ENCODE measurements around the gene TMEM170B. TPM values are rescaled to one million over a fixed set of nuclear protein-coding genes. Genes with fewer than 3 reads are reported as not detected.

Gene TMEM170B
- total RNA-seq, 1 donor from 2014 or later = 3.2 TPM

DNA sequence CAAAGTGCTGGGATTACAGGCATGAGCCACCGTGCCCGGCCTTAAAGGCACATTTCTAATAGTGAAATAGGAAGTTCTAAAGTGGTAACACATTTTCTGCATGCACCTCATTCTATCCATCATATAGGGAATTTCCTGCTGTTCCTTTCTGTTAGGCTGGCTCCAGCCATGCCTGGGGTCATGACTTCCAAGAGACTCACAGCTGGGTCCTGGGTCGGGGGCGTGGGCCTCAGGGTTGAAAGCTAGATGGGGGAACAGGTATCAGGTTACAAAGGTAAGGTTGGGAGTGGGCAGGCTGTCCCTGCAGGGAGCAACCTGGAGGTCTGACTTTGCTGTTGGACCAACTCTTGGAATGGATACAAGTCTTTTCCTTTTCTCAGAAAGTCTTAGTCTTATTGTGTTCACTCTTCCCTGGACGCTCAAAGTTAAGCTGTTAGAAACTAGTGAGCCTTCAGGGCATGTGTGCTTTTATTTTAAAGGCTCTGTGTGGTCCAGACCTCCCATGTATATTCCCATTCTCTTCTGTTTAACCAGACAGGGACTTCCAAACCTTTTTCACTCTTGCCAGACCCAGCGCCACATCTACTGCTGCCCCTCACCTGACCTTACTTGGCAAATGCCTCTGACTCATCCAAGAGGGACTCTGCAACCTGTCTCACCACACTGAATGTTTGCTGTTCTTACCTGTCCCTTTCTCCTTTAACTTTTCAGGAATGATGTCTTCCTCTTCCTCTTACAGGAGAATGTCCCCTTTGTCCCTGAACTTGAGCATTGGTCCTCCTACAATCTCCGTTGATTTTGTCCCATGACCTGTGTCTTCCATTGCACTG lies 64.4 kb downstream of the TMEM170B start:
- no peak overlapping the region for H3K4me3 ChIP-seq (ENCODE audit: low read depth, low read length)
- no peak for DNase-seq (ENCODE audit: low read depth)
- TF ChIP-seq, protein P1, sequence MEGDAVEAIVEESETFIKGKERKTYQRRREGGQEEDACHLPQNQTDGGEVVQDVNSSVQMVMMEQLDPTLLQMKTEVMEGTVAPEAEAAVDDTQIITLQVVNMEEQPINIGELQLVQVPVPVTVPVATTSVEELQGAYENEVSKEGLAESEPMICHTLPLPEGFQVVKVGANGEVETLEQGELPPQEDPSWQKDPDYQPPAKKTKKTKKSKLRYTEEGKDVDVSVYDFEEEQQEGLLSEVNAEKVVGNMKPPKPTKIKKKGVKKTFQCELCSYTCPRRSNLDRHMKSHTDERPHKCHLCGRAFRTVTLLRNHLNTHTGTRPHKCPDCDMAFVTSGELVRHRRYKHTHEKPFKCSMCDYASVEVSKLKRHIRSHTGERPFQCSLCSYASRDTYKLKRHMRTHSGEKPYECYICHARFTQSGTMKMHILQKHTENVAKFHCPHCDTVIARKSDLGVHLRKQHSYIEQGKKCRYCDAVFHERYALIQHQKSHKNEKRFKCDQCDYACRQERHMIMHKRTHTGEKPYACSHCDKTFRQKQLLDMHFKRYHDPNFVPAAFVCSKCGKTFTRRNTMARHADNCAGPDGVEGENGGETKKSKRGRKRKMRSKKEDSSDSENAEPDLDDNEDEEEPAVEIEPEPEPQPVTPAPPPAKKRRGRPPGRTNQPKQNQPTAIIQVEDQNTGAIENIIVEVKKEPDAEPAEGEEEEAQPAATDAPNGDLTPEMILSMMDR (IDR thresholded peaks at IDR 0.05; ENCODE audit: insufficient read depth, low read length, poor library complexity, severe bottlenecking) = no peak
- no peaks in the 10 kb centered on the region for H3K36me3 ChIP-seq (ENCODE audit: control insufficient read depth, insufficient read depth, low read length)
- H3K27me3 ChIP-seq (ENCODE audit: control insufficient read depth, insufficient read depth, low read length) = no peaks in the 10 kb centered on the region

DNA sequence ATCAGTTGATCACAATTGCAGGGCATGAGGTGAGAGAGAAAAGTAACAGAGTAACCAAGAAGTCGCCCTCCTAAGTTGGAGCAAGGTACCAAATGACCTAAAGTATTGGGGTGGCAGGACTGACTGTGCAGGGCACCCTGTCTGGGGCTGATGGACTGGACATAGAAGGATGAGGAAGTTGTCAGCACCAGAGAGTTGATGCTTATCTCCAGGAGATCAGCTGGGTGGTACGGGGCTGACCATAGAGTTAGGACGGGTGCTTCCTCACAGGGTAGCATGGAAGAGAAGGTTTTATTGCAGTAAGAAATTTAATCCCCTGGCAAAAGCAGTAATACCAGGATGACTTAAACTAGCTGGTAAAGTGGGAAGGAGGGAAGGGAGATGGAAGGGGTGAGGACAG lies 66.7 kb downstream of the TMEM170B start:
- Histone ChIP-seq H3K36me3 (ENCODE audit: control insufficient read depth, insufficient read depth, low read length) (no peaks in the 10 kb centered on the region), H3K27me3 (ENCODE audit: control insufficient read depth, insufficient read depth, low read length) (no peaks in the 10 kb centered on the region), H3K4me3 (ENCODE audit: low read depth, low read length) (no peak overlapping the region)
- no peak for DNase-seq (ENCODE audit: low read depth)
- TF ChIP-seq, protein P1 (IDR thresholded peaks at IDR 0.05; ENCODE audit: insufficient read depth, low read length, poor library complexity, severe bottlenecking) = no peak

DNA sequence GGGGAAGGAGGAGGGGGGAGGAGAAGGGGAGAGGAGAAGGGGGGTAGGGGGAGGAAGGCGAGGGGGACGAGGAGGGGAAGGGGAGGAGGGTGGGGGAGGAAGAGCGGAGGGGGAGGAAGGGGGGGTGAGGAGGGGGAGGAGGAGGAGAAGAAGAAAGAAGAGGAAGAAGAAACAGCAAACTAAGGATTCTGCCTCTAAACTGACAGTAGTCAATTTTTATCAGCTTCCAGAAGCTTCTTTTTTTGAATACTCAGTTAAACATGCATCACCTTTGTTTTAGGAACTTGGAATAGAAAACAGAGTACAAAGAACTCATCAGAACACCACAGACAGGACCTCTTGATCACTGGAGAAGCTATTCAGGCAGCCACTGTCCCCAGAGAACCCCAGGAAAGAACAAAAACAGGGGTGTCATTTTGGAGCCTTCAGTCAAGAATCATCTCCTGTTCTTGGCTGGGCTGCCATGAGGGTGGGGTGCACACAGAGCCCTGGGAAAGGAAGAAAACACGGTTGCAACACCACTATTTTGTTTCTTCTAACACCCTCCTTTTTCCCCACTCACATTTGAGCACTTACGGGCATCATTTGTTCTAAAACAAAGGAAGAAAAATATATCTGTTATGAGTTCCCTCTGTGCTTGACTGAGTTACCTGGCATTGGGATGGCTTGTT lies 67.4 kb downstream of the TMEM170B start:
- H3K4me3 ChIP-seq (ENCODE audit: low read depth, low read length) = no peak overlapping the region
- H3K36me3 ChIP-seq (ENCODE audit: control insufficient read depth, insufficient read depth, low read length) = no peaks in the 10 kb centered on the region
- H3K27me3 ChIP-seq (ENCODE audit: control insufficient read depth, insufficient read depth, low read length) = no peaks in the 10 kb centered on the region
- TF ChIP-seq, protein P1 (IDR thresholded peaks at IDR 0.05; ENCODE audit: insufficient read depth, low read length, poor library complexity, severe bottlenecking) = no peak
- no peak for DNase-seq (ENCODE audit: low read depth)

DNA sequence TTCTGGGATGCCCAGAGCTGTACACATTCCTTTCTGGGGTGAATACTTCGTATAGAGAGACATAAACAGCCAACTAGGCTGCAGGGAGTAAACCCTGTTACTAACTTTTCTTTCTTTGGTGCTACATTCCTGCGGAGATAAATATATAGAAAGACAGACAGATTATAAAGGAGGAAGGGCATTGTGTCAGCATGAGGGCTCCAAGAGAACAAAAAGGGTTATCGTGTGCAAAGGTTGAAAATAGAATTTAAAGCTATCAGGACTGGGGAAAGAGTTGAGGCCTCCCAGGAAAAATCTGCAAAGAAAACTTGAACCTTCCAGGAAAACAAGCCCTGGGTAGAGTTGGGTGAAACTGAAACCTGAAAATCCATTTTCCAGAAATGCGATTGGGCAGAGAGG lies 68.0 kb downstream of the TMEM170B start:
- H3K27me3 ChIP-seq (ENCODE audit: control insufficient read depth, insufficient read depth, low read length) = no peaks in the 10 kb centered on the region
- DNase-seq (ENCODE audit: low read depth) = no peak
- TF ChIP-seq, protein P1 (IDR thresholded peaks at IDR 0.05; ENCODE audit: insufficient read depth, low read length, poor library complexity, severe bottlenecking) = no peak
- H3K4me3 ChIP-seq (ENCODE audit: low read depth, low read length) = no peak overlapping the region
- H3K36me3 ChIP-seq (ENCODE audit: control insufficient read depth, insufficient read depth, low read length) = no peaks in the 10 kb centered on the region

DNA sequence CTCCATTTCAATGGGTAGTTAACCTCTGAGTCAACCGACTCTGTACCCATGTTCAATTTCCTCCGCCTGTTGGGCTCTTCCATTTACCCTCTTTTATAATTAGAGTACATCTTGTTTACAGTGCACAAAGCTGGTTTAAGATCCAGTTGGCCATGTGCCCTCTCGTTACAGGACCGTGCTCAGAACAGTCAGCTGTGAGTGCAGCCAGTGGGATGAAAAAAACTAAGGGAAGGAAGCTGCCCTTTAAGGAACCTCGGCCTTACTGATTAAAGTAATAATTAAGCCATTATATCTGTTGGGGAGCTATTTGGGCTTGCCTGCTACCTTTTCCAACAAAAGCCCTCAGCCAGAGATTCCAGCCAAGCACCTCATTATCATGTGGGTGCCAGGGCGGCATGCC lies 68.8 kb downstream of the TMEM170B start:
- no peaks in the 10 kb centered on the region for H3K27me3 ChIP-seq (ENCODE audit: control insufficient read depth, insufficient read depth, low read length)
- no peak for DNase-seq (ENCODE audit: low read depth)
- H3K36me3 ChIP-seq (ENCODE audit: control insufficient read depth, insufficient read depth, low read length) = no peaks in the 10 kb centered on the region
- TF ChIP-seq, protein P1 (IDR thresholded peaks at IDR 0.05; ENCODE audit: insufficient read depth, low read length, poor library complexity, severe bottlenecking) = no peak
- no peak overlapping the region for H3K4me3 ChIP-seq (ENCODE audit: low read depth, low read length)

Data from kidney epithelial cell (primary cell).